K562 (cell line): ENCODE measurements around the gene DAB1. TPM values are rescaled to one million over a fixed set of nuclear protein-coding genes. Genes with fewer than 3 reads are reported as not detected.

Experiments
- ATAC-seq: fragments of 200-7000 bp; cut with Tn5 transposase; 3 replicates; pipeline ENCODE4 v1.9.1; 2020; ENCODE audit warnings: moderate library complexity
- BruUV-seq: library from RNA; stranded (reverse); fragments of 400-500 nt; replicated peaks from 2 replicates; lab custom pipeline; 2021; lab: Mats Ljungman, UMichigan
- CTCF ChIA-PET: fragments of 300-600 bp; formaldehyde crosslinking; extraction: SDS; loops from one replicate; lab custom pipeline; 2021; ENCODE audit warnings: low intra/inter-chr PET ratio; lab: Yijun Ruan, JAX
- POLR2A ChIA-PET: fragments of 300-600, 350-650 bp; sonication (Branson Sonifier 250); formaldehyde crosslinking; extraction: SDS; loops from one replicate; lab custom pipeline; 2021; ENCODE audit warnings: antibody characterized with exemption, inconsistent platforms; lab: Yijun Ruan, JAX
- DNase-seq, 4 experiments: peaks; one replicate each; pipeline versions ENCODE4 v3.0.0 to v3.0.0-alpha.2; 2011 to 2018; ENCODE audit warnings: low spot score in 3 of 4, mixed read lengths in 3 of 4; ENCODE audit errors: extremely low read depth in 1 of 4
- FAIRE-seq: peaks from 2 replicates; lab custom pipeline; 2011; peaks lifted over from hg19 to GRCh38; lab: Jason Lieb, UNC
- H2AFZ ChIP-seq: 2 replicates; pipeline ENCODE4 v1.6.0; 2011; ENCODE audit warnings: low read depth, low read length, control low read depth, inconsistent platforms
- H3K27ac ChIP-seq: fragments of 200-600 bp; 3 replicates; pipeline ENCODE4 v1.8.0; 2011; ENCODE audit warnings: low read depth, mild to moderate bottlenecking, control low read depth, inconsistent platforms, low read length, moderate library complexity, mixed read lengths; ENCODE audit errors: extremely low read depth
- H3K27me3 ChIP-seq, 2 experiments: fragments of 300-600 bp in 1 of 2; 2 replicates in 1 of 2; 3 replicates in 1 of 2; pipeline versions ENCODE4 v1.6.0 to v1.8.0; 2011; ENCODE audit warnings: inconsistent platforms in 2 of 2, low read length in 2 of 2, mild to moderate bottlenecking in 1 of 2, mixed read lengths in 1 of 2, moderate library complexity in 1 of 2; ENCODE audit not compliant: control insufficient read depth in 2 of 2, insufficient read depth in 2 of 2
- H3K36me3 ChIP-seq: fragments of 300-600 bp; 3 replicates; pipeline ENCODE4 v1.8.0; 2011; ENCODE audit warnings: mild to moderate bottlenecking, low read length, inconsistent platforms; ENCODE audit not compliant: control insufficient read depth, insufficient read depth
- H3K4me1 ChIP-seq, 2 experiments: fragments of 200-600 bp in 1 of 2; replicated peaks in 1 of 2; 2 replicates in 1 of 2; 3 replicates in 1 of 2; pipeline versions ENCODE4 v1.5.1 to v1.8.0; 2011; ENCODE audit warnings: inconsistent platforms in 2 of 2, low read length in 2 of 2, mild to moderate bottlenecking in 1 of 2, mixed read lengths in 1 of 2, moderate library complexity in 1 of 2; ENCODE audit not compliant: control insufficient read depth in 2 of 2, insufficient read depth in 2 of 2
- H3K4me2 ChIP-seq: 2 replicates; pipeline ENCODE4 v1.6.1; 2011; ENCODE audit warnings: low read length, control low read depth, inconsistent platforms, mixed read lengths; ENCODE audit not compliant: insufficient read depth
- H3K4me3 ChIP-seq: fragments of 200-600 bp; sonication (generic), shearing (Covaris generic); 2 replicates; pipeline ENCODE4 v1.5.1; 2016; ENCODE audit warnings: control low read depth, inconsistent platforms
- H3K79me2 ChIP-seq: fragments of 200-600 bp; 3 replicates; pipeline ENCODE4 v1.8.0; 2011; ENCODE audit warnings: low read length, inconsistent platforms; ENCODE audit not compliant: control insufficient read depth, insufficient read depth
- H3K9ac ChIP-seq, 2 experiments: 2 replicates each; pipeline versions ENCODE4 v1.6.0 to v1.6.1; 2011; ENCODE audit warnings: low read depth in 2 of 2, low read length in 2 of 2, control low read depth in 1 of 2, inconsistent platforms in 1 of 2, mild to moderate bottlenecking in 1 of 2, mixed read lengths in 1 of 2; ENCODE audit not compliant: insufficient read depth in 1 of 2
- H3K9me1 ChIP-seq: one replicate; pipeline ENCODE4 v1.6.0; 2011; ENCODE audit warnings: inconsistent platforms, mild to moderate bottlenecking, low read length, moderate library complexity; ENCODE audit not compliant: control insufficient read depth, insufficient read depth
- H3K9me3 ChIP-seq: replicated peaks from 2 replicates; pipeline ENCODE4 v1.5.1; 2011; ENCODE audit warnings: low read depth, low read length, inconsistent platforms; ENCODE audit not compliant: control insufficient read depth, insufficient read depth
- H4K20me1 ChIP-seq: replicated peaks from 2 replicates; pipeline ENCODE4 v1.6.1; 2011; ENCODE audit warnings: low read length, inconsistent platforms, mixed read lengths; ENCODE audit not compliant: control insufficient read depth, insufficient read depth
- BRD9 ChIP-seq: fragments of 450-650 bp; IDR thresholded peaks from 2 replicates; pipeline ENCODE4 v1.6.1; 2018; ENCODE audit warnings: low read depth; ENCODE audit not compliant: partially characterized antibody
- CHAMP1 ChIP-seq: fragments of 450-650 bp; IDR thresholded peaks from 2 replicates; pipeline ENCODE4 v1.6.1; 2016; ENCODE audit warnings: mild to moderate bottlenecking
- ESRRA ChIP-seq: fragments of 450-650 bp; IDR thresholded peaks from 2 replicates; pipeline ENCODE4 v1.6.1; 2014; ENCODE audit warnings: low read depth, mild to moderate bottlenecking, moderate library complexity, borderline replicate concordance
- GTF2E2 ChIP-seq: fragments of 200-800 bp; sonication (Bioruptor generic); IDR thresholded peaks from 2 replicates; pipeline ENCODE4 v1.6.1; 2016; ENCODE audit warnings: missing genetic modification characterization, missing compliant biosample characterization
- KDM4B ChIP-seq, 2 experiments: fragments of 450-650 bp in 1 of 2; sonication (generic) in 1 of 2; IDR thresholded peaks; 2 replicates each; pipeline ENCODE4 v1.6.1; 2016 to 2017; ENCODE audit warnings: borderline replicate concordance in 2 of 2, antibody characterized with exemption in 1 of 2, low read depth in 1 of 2, mild to moderate bottlenecking in 1 of 2
- LCOR ChIP-seq: sonication (generic); formaldehyde crosslinking; IDR thresholded peaks from 2 replicates; pipeline ENCODE4 v1.8.0; 2022; ENCODE audit warnings: mild to moderate bottlenecking, missing genetic modification reagents
- PATZ1 ChIP-seq: fragments of 250-450 bp; sonication (Bioruptor Pico); IDR thresholded peaks from 2 replicates; pipeline ENCODE4 v1.5.0; 2020; ENCODE audit warnings: mild to moderate bottlenecking, borderline replicate concordance
- TEAD1 ChIP-seq, 2 experiments: fragments of 450-650 bp in 1 of 2; sonication (generic) in 1 of 2; formaldehyde crosslinking; IDR thresholded peaks; 2 replicates each; pipeline versions ENCODE4 v1.4.0 to v1.8.0; 2020 to 2022; ENCODE audit warnings: mild to moderate bottlenecking in 2 of 2, missing genetic modification reagents in 1 of 2
- ZHX1 ChIP-seq: fragments of 150-350 bp; conservative IDR thresholded peaks from 2 replicates; pipeline ENCODE4 v1.6.1; 2014; ENCODE audit warnings: low read length
- ZNF217 ChIP-seq: sonication (generic); formaldehyde crosslinking; IDR thresholded peaks from 2 replicates; pipeline ENCODE4 v1.8.0; 2022; ENCODE audit warnings: mild to moderate bottlenecking, missing genetic modification reagents
- ZNF253 ChIP-seq: fragments of 250-450 bp; sonication (Bioruptor Pico); conservative IDR thresholded peaks from 2 replicates; pipeline ENCODE4 v1.6.1; 2021; ENCODE audit warnings: mild to moderate bottlenecking
- WGBS: fragments of 100-300 bp; shearing (Covaris generic); methylation state at CpG from one replicate; pipeline ENCODE4 v1.1.6; 2016; ENCODE audit warnings: low coverage, mixed read lengths; ENCODE audit not compliant: insufficient coverage; ENCODE audit errors: missing lambda C conversion rate; 5-methylcytosine and 5-hydroxymethylcytosine counted together
- in situ Hi-C: fragments of 300-500 bp; cut with MboI; formaldehyde crosslinking; loops from 4 replicates; pipeline ENCODE4 v1.15.0; 2018; ENCODE audit warnings: inconsistent platforms, mixed read lengths
- intact Hi-C: fragments of 100-400 bp; cut with micrococcal nuclease; formaldehyde crosslinking; loops from 2 replicates; pipeline ENCODE4 v1.14.2; 2022
- polyA plus RNA-seq, 8 experiments: library from polyadenylated mRNA; depleted of rRNA in 4 of 8; stranded (reverse) in 5 of 8; unstranded in 3 of 8; fragments of >200 nt; fragmentation: Nextera tagmentation in 2 of 8; fragmentation: Illumina TruSeq in 1 of 8; extraction: Ambion mirVana in 2 of 8; extraction: Trizol in 1 of 8; gene quantifications; 2 replicates each; pipeline versions ENCODE4 v1.2.1 to v1.2.3, GENCODE V29; 2011 to 2014; ENCODE audit warnings: inconsistent platforms in 1 of 8, missing spikeins in 1 of 8
- total RNA-seq, 7 experiments: library from RNA; depleted of rRNA in 6 of 7; stranded (reverse); fragments of >200 nt in 6 of 7; fragmentation: Illumina TruSeq in 2 of 7; extraction: Trizol in 2 of 7; gene quantifications; 2 replicates each; pipeline versions ENCODE4 v1.2.1 to v1.2.3, GENCODE V29; 2011 to 2021; ENCODE audit warnings: low replicate concordance in 1 of 7
- TF ChIP-seq, protein P1 (sequence below): fragments of 450-650 bp; conservative IDR thresholded peaks from 2 replicates; pipeline ENCODE4 v1.6.1; 2016; ENCODE audit warnings: missing genetic modification characterization, low read depth, mild to moderate bottlenecking, missing compliant biosample characterization, moderate library complexity
- TF ChIP-seq, protein P2 (sequence below): fragments of 250-450 bp; sonication (Bioruptor Pico); IDR thresholded peaks from 2 replicates; pipeline ENCODE4 v1.8.0; 2022; ENCODE audit warnings: inconsistent platforms, mild to moderate bottlenecking, moderate library complexity, borderline replicate concordance

DAB1 gene
- total and polyA plus RNA-seq, 9 of the 15 experiments (the other 6 are each of a cell fraction or from before 2014, with no cell fraction given) = not detected

DNA sequence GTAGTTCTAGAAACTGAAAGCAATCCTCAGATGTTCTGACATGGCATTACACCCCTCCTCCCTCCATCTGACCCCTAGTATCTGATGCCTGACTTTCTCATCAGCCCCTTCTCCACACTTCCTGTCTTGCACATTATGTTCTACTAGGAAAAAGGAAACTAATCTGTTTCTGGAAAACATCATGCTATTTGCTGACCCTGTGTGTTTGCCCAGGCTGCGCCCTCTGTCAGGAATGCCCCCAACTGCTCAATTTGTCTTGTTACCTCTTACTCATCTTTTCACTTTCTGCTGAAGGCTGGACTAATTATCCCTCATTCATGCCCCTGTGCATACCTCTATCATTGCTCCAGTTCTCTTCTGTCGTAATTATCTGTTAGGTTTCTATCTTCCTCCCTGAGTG is 37.5 kb upstream of the DAB1 start:
- CTCF ChIA-PET = no interaction called here
- POLR2A ChIA-PET = no interaction called here
- FAIRE-seq (no peak), DNase-seq (no peak), ATAC-seq (no peak)
- Histone ChIP-seq H3K9ac (no peak overlapping the region), H3K79me2 (no peaks in the 10 kb centered on the region), H3K27ac (no peak overlapping the region), H3K4me3 (no peak overlapping the region), H3K27me3 (no peaks in the 10 kb centered on the region), H4K20me1 (no peaks in the 10 kb centered on the region), H3K4me1 (no peaks in the 10 kb centered on the region), H3K9me1 (no peaks in the 10 kb centered on the region), H3K36me3 (no peaks in the 10 kb centered on the region), H3K9me3 (no peaks in the 10 kb centered on the region), H2AFZ (no peak overlapping the region), H3K4me2 (no peak overlapping the region)
- in situ Hi-C loops (no loop called here), intact Hi-C loops (no loop called here)
- WGBS = 0% methylated on average over 2 of the region's 2 CpGs
- no TSS peak for BruUV-seq
- TF ChIP-seq, protein P1, sequence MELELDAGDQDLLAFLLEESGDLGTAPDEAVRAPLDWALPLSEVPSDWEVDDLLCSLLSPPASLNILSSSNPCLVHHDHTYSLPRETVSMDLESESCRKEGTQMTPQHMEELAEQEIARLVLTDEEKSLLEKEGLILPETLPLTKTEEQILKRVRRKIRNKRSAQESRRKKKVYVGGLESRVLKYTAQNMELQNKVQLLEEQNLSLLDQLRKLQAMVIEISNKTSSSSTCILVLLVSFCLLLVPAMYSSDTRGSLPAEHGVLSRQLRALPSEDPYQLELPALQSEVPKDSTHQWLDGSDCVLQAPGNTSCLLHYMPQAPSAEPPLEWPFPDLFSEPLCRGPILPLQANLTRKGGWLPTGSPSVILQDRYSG = no peak
- TF ChIP-seq CHAMP1 = no peak
- no peak for TF ChIP-seq ESRRA
- TF ChIP-seq ZNF253 (CRISPR knock-in tag) = no peak
- no peak for TF ChIP-seq ZHX1
- no peak for TF ChIP-seq BRD9
- TF ChIP-seq ZNF217 (CRISPR knock-in tag) = no peak
- no peak for TF ChIP-seq PATZ1 (CRISPR knock-in tag)
- TF ChIP-seq LCOR = no peak
- TF ChIP-seq, protein P2, sequence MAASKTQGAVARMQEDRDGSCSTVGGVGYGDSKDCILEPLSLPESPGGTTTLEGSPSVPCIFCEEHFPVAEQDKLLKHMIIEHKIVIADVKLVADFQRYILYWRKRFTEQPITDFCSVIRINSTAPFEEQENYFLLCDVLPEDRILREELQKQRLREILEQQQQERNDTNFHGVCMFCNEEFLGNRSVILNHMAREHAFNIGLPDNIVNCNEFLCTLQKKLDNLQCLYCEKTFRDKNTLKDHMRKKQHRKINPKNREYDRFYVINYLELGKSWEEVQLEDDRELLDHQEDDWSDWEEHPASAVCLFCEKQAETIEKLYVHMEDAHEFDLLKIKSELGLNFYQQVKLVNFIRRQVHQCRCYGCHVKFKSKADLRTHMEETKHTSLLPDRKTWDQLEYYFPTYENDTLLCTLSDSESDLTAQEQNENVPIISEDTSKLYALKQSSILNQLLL = no peak
- no peak for TF ChIP-seq TEAD1 (CRISPR knock-in tag; IDR thresholded peaks at IDR 0.05)
- TF ChIP-seq GTF2E2 (tag) = no peak
- TF ChIP-seq KDM4B (IDR thresholded peaks at IDR 0.05; ENCODE audit: borderline replicate concordance in 2 of 2, low read depth in 1 of 2) = no peak
